Measurements from ENCODE around the gene EIF4G3. TPM values are rescaled to one million over a fixed set of nuclear protein-coding genes. Genes with fewer than 3 reads are reported as not detected.

EIF4G3 gene
- total and polyA plus RNA-seq, 2 of the 8 experiments (the other 6 are each of a cell fraction or from before 2014, with no cell fraction given), result 47.5 to 66.6 TPM

- Histone ChIP-seq H3K9ac (replicated peaks in 1 of 4; ENCODE audit: extremely low read depth in 1 of 4, low read depth in 3 of 4, low read length in 3 of 4) (no peak overlapping the region), H2AK5ac (ENCODE audit: low read depth, low read length) (no peak overlapping the region), H3K36me3 (ENCODE audit: control insufficient read depth in 2 of 4, insufficient read depth in 4 of 4, low read length in 3 of 4) (no peaks in the 10 kb centered on the region; a peak in 1 of 8 replicates), H2BK120ac (replicated peaks; ENCODE audit: low read depth, low read length) (no peak overlapping the region), H4K8ac (ENCODE audit: extremely low read depth, insufficient read depth, low read length) (no peak overlapping the region), H3K18ac (ENCODE audit: extremely low read depth, low read length) (no peak overlapping the region), H2BK15ac (ENCODE audit: low read length) (no peak overlapping the region), H2BK5ac (ENCODE audit: low read depth, low read length) (no peak overlapping the region), H3K79me1 (ENCODE audit: low read depth, low read length) (no peaks in the 10 kb centered on the region; the same call in 1 of the 2 replicates), H3K79me2 (ENCODE audit: control insufficient read depth in 1 of 2, insufficient read depth in 2 of 2, low read length in 2 of 2) (peaks cover 0 to 65% of the 10 kb centered on the region in 2 experiments; a peak in 2 of 4 replicates), H4K91ac (replicated peaks; ENCODE audit: insufficient read length, low read length) (no peak overlapping the region), H3K9me3 (ENCODE audit: insufficient read depth in 2 of 2, low read depth in 1 of 2, low read length in 1 of 2) (no peaks in the 10 kb centered on the region), H3K14ac (ENCODE audit: insufficient read length) (no peak overlapping the region), H2AFZ (ENCODE audit: low read length) (no peak overlapping the region), H3K4me2 (ENCODE audit: insufficient read depth in 1 of 2, low read depth in 2 of 2, low read length in 2 of 2) (no peak overlapping the region), H4K20me1 (replicated peaks in 1 of 2; ENCODE audit: control insufficient read depth in 1 of 2, insufficient read depth in 2 of 2, low read length in 2 of 2) (peaks cover 4 to 6% of the 10 kb centered on the region in 2 experiments), H3K56ac (replicated peaks; ENCODE audit: insufficient read length, low read depth, low read length) (no peak overlapping the region), H3K4ac (replicated peaks; ENCODE audit: insufficient read length, low read depth, low read length) (no peak overlapping the region), H3K23ac (ENCODE audit: insufficient read length) (no peak overlapping the region), H2BK20ac (ENCODE audit: low read length) (no peak overlapping the region), H3K4me3 (ENCODE audit: extremely low read depth in 1 of 4, insufficient read depth in 2 of 4, low read depth in 3 of 4, low read length in 4 of 4) (no peak overlapping the region), H3K4me1 (replicated peaks in 1 of 4; ENCODE audit: control insufficient read depth in 3 of 4, insufficient read depth in 4 of 4, low read length in 3 of 4) (peaks cover 0 to 2% (median 1%) of the 10 kb centered on the region in 4 experiments; a peak in 2 of 7 replicates), H2BK12ac (ENCODE audit: low read depth, low read length) (no peak overlapping the region), H4K5ac (ENCODE audit: insufficient read length, low read depth, low read length) (no peak overlapping the region), H3K23me2 (ENCODE audit: low read depth, low read length) (no peaks in the 10 kb centered on the region), H3K27ac (ENCODE audit: low read depth, low read length) (no peak overlapping the region), H3K27me3 (replicated peaks in 1 of 4; ENCODE audit: control insufficient read depth in 3 of 4, extremely low read depth in 1 of 4, insufficient read depth in 3 of 4, low read length in 3 of 4) (no peaks in the 10 kb centered on the region)
- CTCF ChIA-PET (ENCODE audit: partially characterized antibody), result interaction anchor here (0.6 to 1.0 kb wide), 3 partner anchors 8 to 19 kb away, joined by 3 to 6 read pairs (median 4); no protein-coding TSS in a partner anchor
- FAIRE-seq (no peak), DNase-seq (ENCODE audit: low read depth in 1 of 2, low spot score in 2 of 2) (no peak)
- POLR2A ChIA-PET (ENCODE audit: partially characterized antibody), result interaction anchor here (0.6 to 2.1 kb wide), 3 partner anchors 9 to 14 kb away, joined by 3 to 4 read pairs (median 4); no protein-coding TSS in a partner anchor
- TF ChIP-seq ATF2 (IDR thresholded peaks at IDR 0.05; ENCODE audit: low read length) (no peak), EZH2 (IDR thresholded peaks at IDR 0.05; ENCODE audit: low read depth, low read length, severe bottlenecking) (no peak), ASH2L (IDR thresholded peaks at IDR 0.05; ENCODE audit: low read length) (no peak), RBBP5 (IDR thresholded peaks at IDR 0.05; ENCODE audit: borderline replicate concordance, low read depth, low read length) (no peak), EGR1 (IDR thresholded peaks at IDR 0.05; ENCODE audit: borderline replicate concordance, low read depth, low read length) (no peak), SAP30 (IDR thresholded peaks at IDR 0.05; ENCODE audit: insufficient read depth, insufficient replicate concordance, low read length) (no peak), USF2 (IDR thresholded peaks at IDR 0.05; ENCODE audit: low read length) (no peak), BCL11A (IDR thresholded peaks at IDR 0.05; ENCODE audit: low read depth in 2 of 2, low read length in 2 of 2) (no peak), EP300 (IDR thresholded peaks at IDR 0.05; ENCODE audit: borderline replicate concordance in 1 of 2, low read depth in 2 of 2, low read length in 2 of 2) (no peak)
- WGBS, 2 experiments (ENCODE audit: extremely low coverage in 1 of 2, insufficient coverage in 1 of 2, insufficient read length in 1 of 2, insufficient replicate concordance in 2 of 2, low coverage in 1 of 2, low lambda C conversion rate in 2 of 2, missing lambda C conversion rate in 1 of 2), result 93% methylated on average over 6 of the region's 6 CpGs; no CpG with 5 or more reads in 1 of the 2 experiments
Measured at GRCh38 chr1:21123287-21123948, 53.3 kb downstream of the EIF4G3 start.
